Loucy (cell line): ENCODE results near the gene TMEM9.

Experiments used
- H2AFZ ChIP-seq: fragments of 200-600 bp; sonication (generic); 2 replicates; pipeline ENCODE4 v1.6.0; 2016; ENCODE audit warnings: antibody characterized with exemption, mild to moderate bottlenecking, low read length, moderate library complexity
- H3F3A ChIP-seq: fragments of 200-600 bp; 2 replicates; pipeline ENCODE4 v1.6.0; 2016; ENCODE audit warnings: antibody characterized with exemption, low read depth, mild to moderate bottlenecking
- H3K27me3 ChIP-seq: fragments of 200-600 bp; sonication (generic); 2 replicates; pipeline ENCODE4 v1.6.1; 2014; ENCODE audit warnings: low read length, mild to moderate bottlenecking; ENCODE audit not compliant: insufficient read depth, poor library complexity, severe bottlenecking
- H3K36me3 ChIP-seq: fragments of 200-600 bp; sonication (generic); 2 replicates; pipeline ENCODE4 v1.6.1; 2016; ENCODE audit warnings: low read length; ENCODE audit not compliant: insufficient read depth
- H3K4me1 ChIP-seq: fragments of 200-600 bp; sonication (generic); 2 replicates; pipeline ENCODE4 v1.5.1; 2014; ENCODE audit warnings: low read length, mild to moderate bottlenecking; ENCODE audit not compliant: insufficient read depth, poor library complexity, severe bottlenecking
- H3K4me2 ChIP-seq: fragments of 200-600 bp; sonication (generic); 2 replicates; pipeline ENCODE4 v1.6.0; 2014; ENCODE audit warnings: antibody characterized with exemption, low read length, low read depth, mild to moderate bottlenecking; ENCODE audit not compliant: poor library complexity, severe bottlenecking
- H3K4me3 ChIP-seq: fragments of 200-600 bp; sonication (generic); 2 replicates; pipeline ENCODE4 v1.5.1; 2014; ENCODE audit warnings: low read length, mild to moderate bottlenecking, mixed read lengths; ENCODE audit not compliant: poor library complexity, severe bottlenecking
- H3K79me2 ChIP-seq: fragments of 200-600 bp; sonication (generic); 2 replicates; pipeline ENCODE4 v1.6.1; 2014; ENCODE audit warnings: low read length; ENCODE audit not compliant: insufficient read depth
- H3K9ac ChIP-seq: fragments of 200-600 bp; sonication (generic); 2 replicates; pipeline ENCODE4 v1.6.0; 2014; ENCODE audit warnings: mild to moderate bottlenecking, low read depth, low read length, moderate library complexity; ENCODE audit not compliant: poor library complexity, severe bottlenecking
- H3K9me2 ChIP-seq: fragments of 200-600 bp; sonication (generic); replicated peaks from 2 replicates; pipeline ENCODE4 v1.6.1; 2016; ENCODE audit warnings: low read depth, low read length, mixed read lengths
- H3K9me3 ChIP-seq: fragments of 200-600 bp; sonication (generic); 2 replicates; pipeline ENCODE4 v1.6.1; 2014; ENCODE audit warnings: mild to moderate bottlenecking, antibody characterized with exemption, low read length, low read depth; ENCODE audit not compliant: insufficient read depth
- H4K20me1 ChIP-seq: fragments of 200-600 bp; sonication (generic); 2 replicates; pipeline ENCODE4 v1.6.0; 2014; ENCODE audit warnings: antibody characterized with exemption, low read length, mild to moderate bottlenecking; ENCODE audit not compliant: insufficient read depth, poor library complexity, severe bottlenecking
- CTCF ChIP-seq: fragments of 200-600 bp; sonication (generic); conservative IDR thresholded peaks from 2 replicates; pipeline ENCODE4 v1.5.1; 2014; ENCODE audit warnings: mild to moderate bottlenecking, antibody characterized with exemption, low read length
- EZH2phosphoT487 ChIP-seq: fragments of 200-600 bp; IDR thresholded peaks from 2 replicates; pipeline ENCODE4 v1.6.1; 2018; ENCODE audit warnings: antibody characterized with exemption, mild to moderate bottlenecking, moderate library complexity, borderline replicate concordance

TMEM9 gene

GRCh38 chr1:201111156-201111555 is 43.1 kb downstream of the TMEM9 start:
- no peak overlapping the region for H3K4me2 ChIP-seq
- H3K79me2 ChIP-seq, result no peaks in the 10 kb centered on the region
- H3K9me2 ChIP-seq, result no peaks in the 10 kb centered on the region
- peaks cover 5% of the 10 kb centered on the region for H3K4me1 ChIP-seq
- H3K36me3 ChIP-seq, result no peaks in the 10 kb centered on the region
- H4K20me1 ChIP-seq, result no peaks in the 10 kb centered on the region
- no peaks in the 10 kb centered on the region for H3K27me3 ChIP-seq
- no peaks in the 10 kb centered on the region for H3F3A ChIP-seq
- H2AFZ ChIP-seq, result no peak overlapping the region
- TF ChIP-seq EZH2phosphoT487 (no peak), CTCF (no peak)
- no peaks in the 10 kb centered on the region for H3K9me3 ChIP-seq
- no peak overlapping the region for H3K9ac ChIP-seq
- H3K4me3 ChIP-seq, result no peak overlapping the region

DNA sequence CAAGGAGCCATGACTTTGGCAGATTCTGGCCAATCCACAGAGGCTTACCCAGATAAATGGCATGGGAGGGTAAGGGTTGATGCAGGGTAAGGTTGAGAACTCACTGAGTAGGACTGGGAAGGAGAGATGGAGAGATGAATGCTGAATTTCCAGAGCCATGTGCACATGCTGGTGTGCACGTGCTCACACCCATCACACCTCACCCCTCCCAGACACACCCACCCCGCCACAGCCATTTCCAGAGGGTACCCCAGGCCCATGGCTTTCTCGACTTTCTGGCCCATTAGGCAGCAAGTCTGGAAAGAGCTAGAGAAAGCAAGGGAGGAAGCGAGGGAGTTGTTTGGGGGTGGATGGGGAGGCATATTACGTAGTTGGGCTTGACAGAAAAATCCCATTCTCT is 43.7 kb downstream of the TMEM9 start:
- no peaks in the 10 kb centered on the region for H3K9me3 ChIP-seq
- no peaks in the 10 kb centered on the region for H4K20me1 ChIP-seq
- no peaks in the 10 kb centered on the region for H3K79me2 ChIP-seq
- H2AFZ ChIP-seq, result no peak overlapping the region
- H3K4me1 ChIP-seq, result peaks cover 5% of the 10 kb centered on the region
- H3K36me3 ChIP-seq, result no peaks in the 10 kb centered on the region
- H3K9ac ChIP-seq, result no peak overlapping the region
- no peaks in the 10 kb centered on the region for H3K27me3 ChIP-seq
- H3F3A ChIP-seq, result no peaks in the 10 kb centered on the region
- no peak overlapping the region for H3K4me2 ChIP-seq
- H3K9me2 ChIP-seq, result no peaks in the 10 kb centered on the region
- TF ChIP-seq CTCF, result no peak
- TF ChIP-seq EZH2phosphoT487, result no peak
- no peak overlapping the region for H3K4me3 ChIP-seq

DNA sequence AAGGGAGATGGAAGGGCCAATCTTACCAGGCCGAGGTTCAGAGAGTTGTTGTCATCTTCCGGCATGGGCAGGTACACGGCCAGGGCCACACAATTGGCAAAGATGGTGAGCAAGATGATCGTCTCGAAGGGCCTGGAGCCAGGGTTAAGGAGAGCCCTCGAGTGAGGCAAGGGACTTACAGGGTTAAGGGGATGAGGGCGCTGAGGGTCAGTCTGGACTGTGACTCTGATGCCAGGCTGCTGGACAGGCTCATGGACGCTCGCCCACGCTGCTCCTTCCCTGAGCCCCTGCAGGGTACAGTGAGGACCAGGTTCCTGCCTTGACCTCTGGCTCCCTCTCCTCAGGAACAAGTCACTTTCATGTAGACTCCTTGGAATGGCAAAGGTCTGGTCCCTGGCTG is 44.1 kb downstream of the TMEM9 start:
- Histone ChIP-seq H3K4me3 (no peak overlapping the region), H3K9me3 (no peaks in the 10 kb centered on the region), H3K27me3 (no peaks in the 10 kb centered on the region), H3K4me1 (peaks cover 5% of the 10 kb centered on the region), H2AFZ (no peak overlapping the region), H4K20me1 (no peaks in the 10 kb centered on the region), H3F3A (no peaks in the 10 kb centered on the region), H3K9ac (no peak overlapping the region), H3K79me2 (no peaks in the 10 kb centered on the region), H3K36me3 (no peaks in the 10 kb centered on the region), H3K9me2 (no peaks in the 10 kb centered on the region), H3K4me2 (no peak overlapping the region)
- TF ChIP-seq CTCF, result no peak
- no peak for TF ChIP-seq EZH2phosphoT487
